Keratinocyte (primary cell): ENCODE data around the gene AXIN1. TPM values are rescaled to one million over a fixed set of nuclear protein-coding genes. Genes with fewer than 3 reads are reported as not detected.
"Not testable (repeated sequence)": the region's sequence is repeated elsewhere in the genome, so short reads cannot be mapped to it uniquely, and the experiment has no call there.

Source experiments
- DNase-seq: peaks from one replicate; pipeline ENCODE4 v3.0.0-alpha.2; 2011; ENCODE audit warnings: low read depth, missing footprints, low spot score
- FAIRE-seq: peaks from 2 replicates; lab custom pipeline; 2011; peaks lifted over from hg19 to GRCh38; lab: Jason Lieb, UNC
- H2AFZ ChIP-seq: 2 replicates; pipeline ENCODE4 v1.6.0; 2012; ENCODE audit warnings: low read length, control low read depth, inconsistent platforms; ENCODE audit not compliant: control insufficient read depth
- H3K27ac ChIP-seq: 2 replicates; pipeline ENCODE4 v1.5.1; 2011; ENCODE audit warnings: low read length; ENCODE audit not compliant: control insufficient read depth, insufficient read depth
- H3K27me3 ChIP-seq: 3 replicates; pipeline ENCODE4 v1.6.0; 2011; ENCODE audit warnings: low read length; ENCODE audit not compliant: control insufficient read depth, insufficient read depth; ENCODE audit errors: extremely low read depth
- H3K36me3 ChIP-seq, 2 experiments: 2 replicates in 1 of 2; 3 replicates in 1 of 2; pipeline ENCODE4 v1.5.1; 2011; ENCODE audit warnings: low read length in 2 of 2, mild to moderate bottlenecking in 1 of 2; ENCODE audit not compliant: control insufficient read depth in 2 of 2, insufficient read depth in 2 of 2; ENCODE audit errors: extremely low read depth in 1 of 2
- H3K4me1 ChIP-seq: 3 replicates; pipeline ENCODE4 v1.5.1; 2011; ENCODE audit warnings: low read length; ENCODE audit not compliant: control insufficient read depth, insufficient read depth; ENCODE audit errors: extremely low read depth
- H3K4me2 ChIP-seq: 3 replicates; pipeline ENCODE4 v1.6.0; 2011; ENCODE audit warnings: low read depth, low read length; ENCODE audit not compliant: control insufficient read depth, insufficient read depth; ENCODE audit errors: extremely low read depth
- H3K4me3 ChIP-seq, 3 experiments: fragments of 200-600 bp in 1 of 3; sonication (generic) in 1 of 3; 2 replicates in 2 of 3; 3 replicates in 1 of 3; pipeline ENCODE4 v1.5.1; 2011 to 2016; ENCODE audit warnings: low read length in 3 of 3, mild to moderate bottlenecking in 3 of 3, control low read depth in 2 of 3, inconsistent platforms in 1 of 3, low read depth in 1 of 3, mixed read lengths in 1 of 3, mixed run types in 1 of 3, moderate library complexity in 1 of 3; ENCODE audit not compliant: control insufficient read depth in 2 of 3, insufficient read depth in 2 of 3; ENCODE audit errors: extremely low read depth in 1 of 3
- H3K79me2 ChIP-seq: 2 replicates; pipeline ENCODE4 v1.6.0; 2012; ENCODE audit warnings: low read length; ENCODE audit not compliant: control insufficient read depth, insufficient read depth
- H3K9ac ChIP-seq: 3 replicates; pipeline ENCODE4 v1.6.0; 2011; ENCODE audit warnings: low read length; ENCODE audit not compliant: control insufficient read depth, insufficient read depth; ENCODE audit errors: extremely low read depth
- H3K9me1 ChIP-seq: 3 replicates; pipeline ENCODE4 v1.6.0; 2011; ENCODE audit warnings: low read length; ENCODE audit not compliant: control insufficient read depth, insufficient read depth; ENCODE audit errors: extremely low read depth
- H3K9me3 ChIP-seq: 2 replicates; pipeline ENCODE4 v1.5.1; 2012; ENCODE audit warnings: low read depth, low read length; ENCODE audit not compliant: control insufficient read depth
- H4K20me1 ChIP-seq: 3 replicates; pipeline ENCODE4 v1.6.0; 2011; ENCODE audit warnings: low read length; ENCODE audit not compliant: control insufficient read depth, insufficient read depth; ENCODE audit errors: extremely low read depth
- CTCF ChIP-seq, 3 experiments: IDR thresholded peaks in 1 of 3; conservative IDR thresholded peaks in 1 of 3; optimal IDR thresholded peaks in 1 of 3; 2 replicates in 2 of 3; 3 replicates in 1 of 3; pipeline versions ENCODE3 to v1.5.1; 2011; ENCODE audit warnings: low read length in 3 of 3, mild to moderate bottlenecking in 3 of 3, moderate library complexity in 2 of 3, control low read depth in 1 of 3, inconsistent platforms in 1 of 3; ENCODE audit not compliant: insufficient read depth in 2 of 3; ENCODE audit errors: extremely low read depth in 1 of 3
- EZH2 ChIP-seq: IDR thresholded peaks from one replicate; pipeline ENCODE4 v1.6.1; 2012; ENCODE audit warnings: inconsistent platforms, mild to moderate bottlenecking, low read length, moderate library complexity
- dilution Hi-C: fragments of 300-500 bp; cut with MboI; formaldehyde crosslinking; loops from one replicate; pipeline ENCODE4 v1.7.0; 2020; ENCODE audit warnings: low sequenced_read_pairs; ENCODE audit not compliant: extremely low pct_ligation_motif_present
- polyA plus RNA-seq, 5 experiments: library from polyadenylated mRNA; depleted of rRNA in 3 of 5; stranded (reverse) in 3 of 5; stranded (forward) in 1 of 5; unstranded in 1 of 5; fragments of >200 nt; gene quantifications; 1 replicate in 1 of 5; 2 replicates in 3 of 5; 3 replicates in 1 of 5; pipeline versions ENCODE4 v1.2.1 to v1.2.3, GENCODE V29; 2011 to 2012; ENCODE audit warnings: missing spikeins in 2 of 5, low read depth in 1 of 5, low replicate concordance in 1 of 5

Gene AXIN1
- polyA plus RNA-seq, 1 donor (not counting 4 experiments of a cell fraction or from before 2014, with no cell fraction given) = 8.8 TPM

GRCh38 chr16:350203-350602 is 2.3 kb downstream of the AXIN1 start:
- peaks cover 7% of the 10 kb centered on the region for H4K20me1 ChIP-seq
- H3K27ac ChIP-seq = no peak overlapping the region
- TF ChIP-seq CTCF (optimal IDR thresholded peaks at IDR 0.05 in 1 of 3, IDR thresholded peaks at IDR 0.05 in 1 of 3, conservative IDR thresholded peaks at IDR 0.05 in 1 of 3; ENCODE audit: extremely low read depth in 1 of 3, insufficient read depth in 2 of 3, low read length in 3 of 3) (no peak), EZH2 (no peak)
- H3K4me3 ChIP-seq = no peak overlapping the region
- H3K36me3 ChIP-seq = peaks cover 12 to 26% of the 10 kb centered on the region in 2 experiments
- peaks cover 35% of the 10 kb centered on the region for H3K4me1 ChIP-seq
- peak overlapping the region; percentile 27 for H3K4me2 ChIP-seq
- DNase-seq (no peak), FAIRE-seq (no peak)
- no peaks in the 10 kb centered on the region for H3K27me3 ChIP-seq
- H3K79me2 ChIP-seq = peaks cover 65% of the 10 kb centered on the region
- H2AFZ ChIP-seq = no peak overlapping the region
- H3K9me3 ChIP-seq = no peaks in the 10 kb centered on the region
- no peak overlapping the region for H3K9ac ChIP-seq
- peaks cover 10% of the 10 kb centered on the region for H3K9me1 ChIP-seq
- dilution Hi-C loops = no loop called here

- Histone ChIP-seq H3K4me3 (no peak overlapping the region), H3K9me3 (no peaks in the 10 kb centered on the region), H3K4me2 (no peak overlapping the region), H3K4me1 (peaks cover 32% of the 10 kb centered on the region), H4K20me1 (peaks cover 7% of the 10 kb centered on the region), H3K9me1 (peaks cover 12% of the 10 kb centered on the region), H3K79me2 (peaks cover 75% of the 10 kb centered on the region), H3K36me3 (peaks cover 15 to 30% of the 10 kb centered on the region in 2 experiments), H3K9ac (no peak overlapping the region), H3K27ac (no peak overlapping the region), H3K27me3 (no peaks in the 10 kb centered on the region), H2AFZ (no peak overlapping the region)
- no peak for TF ChIP-seq EZH2
- TF ChIP-seq CTCF (optimal IDR thresholded peaks at IDR 0.05 in 1 of 3, IDR thresholded peaks at IDR 0.05 in 1 of 3, conservative IDR thresholded peaks at IDR 0.05 in 1 of 3; ENCODE audit: extremely low read depth in 1 of 3, insufficient read depth in 2 of 3, low read length in 3 of 3) = no peak
- no peak for FAIRE-seq
- dilution Hi-C loops = no loop called here
- DNase-seq = no peak
Observed at GRCh38 chr16:349211-349610, 3.3 kb downstream of the AXIN1 start.

GRCh38 chr16:348495-348894 is 4.0 kb downstream of the AXIN1 start:
- H3K27ac ChIP-seq, DNase-seq, dilution Hi-C loops, H4K20me1 ChIP-seq, H3K27me3 ChIP-seq, FAIRE-seq, H3K9me3 ChIP-seq, H3K9ac ChIP-seq, H3K9me1 ChIP-seq, H3K4me3 ChIP-seq, H3K4me2 ChIP-seq, H2AFZ ChIP-seq: not testable (repeated sequence)
- H3K79me2 ChIP-seq = peaks cover 81% of the 10 kb centered on the region
- peaks cover 25% of the 10 kb centered on the region for H3K4me1 ChIP-seq
- peaks cover 15 to 30% of the 10 kb centered on the region in 2 experiments for H3K36me3 ChIP-seq
